OCI-LY3 (cell line): Measurements from ENCODE around the gene TFE3.
"Not testable (repeated sequence)": the region's sequence is repeated elsewhere in the genome, so short reads cannot be mapped to it uniquely, and the experiment has no call there.

Source experiments
- H2AFZ ChIP-seq: fragments of 200-600, 300-600 bp; shearing (Covaris generic); 2 replicates; pipeline ENCODE4 v1.6.0; 2014; ENCODE audit warnings: antibody characterized with exemption, low read depth, low read length
- H3K27ac ChIP-seq: fragments of 200-600, 300-600 bp; sonication (generic); 2 replicates; pipeline ENCODE4 v1.5.1; 2014; ENCODE audit warnings: mild to moderate bottlenecking, low read length, moderate library complexity, mixed read lengths
- H3K27me3 ChIP-seq: fragments of 200-600, 300-600 bp; sonication (generic); 2 replicates; pipeline ENCODE4 v1.6.1; 2014; ENCODE audit warnings: low read depth, low read length, mixed read lengths
- H3K36me3 ChIP-seq: fragments of 200-600, 300-600 bp; sonication (generic); replicated peaks from 2 replicates; pipeline ENCODE3; 2014; ENCODE audit warnings: low read depth, low read length, mixed read lengths
- H3K4me1 ChIP-seq: fragments of 300-600, 200-600 bp; sonication (generic); 2 replicates; pipeline ENCODE4 v1.6.1; 2014; ENCODE audit warnings: low read length, mixed read lengths
- H3K4me2 ChIP-seq: fragments of 200-600, 300-600 bp; sonication (generic); 2 replicates; pipeline ENCODE4 v1.6.1; 2014; ENCODE audit warnings: low read length, mixed read lengths
- H3K4me3 ChIP-seq: fragments of 300-600, 200-600 bp; sonication (generic); 2 replicates; pipeline ENCODE4 v1.5.1; 2014; ENCODE audit warnings: antibody characterized with exemption, mild to moderate bottlenecking, low read length, moderate library complexity
- H3K79me2 ChIP-seq: fragments of 300-600, 200-600 bp; shearing (Covaris generic); 2 replicates; pipeline ENCODE4 v1.6.1; 2014; ENCODE audit warnings: mild to moderate bottlenecking, low read length, mixed read lengths
- H3K9ac ChIP-seq: fragments of 300-600, 200-600 bp; shearing (Covaris generic); 2 replicates; pipeline ENCODE4 v1.6.0; 2014; ENCODE audit warnings: mild to moderate bottlenecking, low read length, moderate library complexity
- H3K9me3 ChIP-seq: fragments of 200-600, 300-600 bp; shearing (Covaris generic); 2 replicates; pipeline ENCODE4 v1.6.1; 2014; ENCODE audit warnings: low read length, mixed read lengths; ENCODE audit not compliant: insufficient read depth
- H4K20me1 ChIP-seq: fragments of 200-600, 300-600 bp; sonication (generic); 2 replicates; pipeline ENCODE4 v1.6.1; 2016; ENCODE audit warnings: low read length, mixed read lengths; ENCODE audit not compliant: insufficient read depth
- EZH2phosphoT487 ChIP-seq: fragments of 200-600 bp; shearing (Covaris generic); IDR thresholded peaks from 2 replicates; pipeline ENCODE4 v1.6.1; 2018; ENCODE audit warnings: antibody characterized with exemption, mixed run types, low read depth
- TF ChIP-seq, protein P1 (sequence below): fragments of 200-600, 300-600 bp; sonication (generic); IDR thresholded peaks from 2 replicates; pipeline ENCODE4 v1.5.1; 2014; ENCODE audit warnings: antibody characterized with exemption, low read length, low read depth

Gene TFE3

GRCh38 chrX:48989483-48989882 is 53.7 kb downstream of the TFE3 start:
- H3K36me3 ChIP-seq: peaks cover 18% of the 10 kb centered on the region

DNA sequence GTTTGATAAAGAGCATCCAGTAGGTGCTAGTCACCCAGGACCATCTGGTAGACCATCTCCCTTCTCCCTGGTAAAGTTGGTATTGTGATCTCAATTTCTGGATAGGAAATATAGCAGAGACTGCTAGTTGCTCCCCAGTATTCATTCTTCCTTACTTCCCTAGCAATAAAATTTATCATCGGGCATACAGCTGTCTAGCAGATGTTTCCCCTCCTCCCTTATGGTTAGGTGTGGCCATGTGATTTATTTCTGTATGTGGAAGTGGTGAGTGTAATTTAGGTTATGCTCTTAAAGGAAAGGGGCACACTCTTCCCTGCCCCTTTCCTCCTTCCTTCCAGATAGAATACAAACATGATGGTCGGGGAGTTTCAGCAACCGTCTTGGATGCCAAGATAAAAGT is 59.3 kb downstream of the TFE3 start:
- Histone ChIP-seq H3K79me2 (no peaks in the 10 kb centered on the region), H3K27me3 (no peaks in the 10 kb centered on the region), H3K4me2 (no peak overlapping the region), H3K4me1 (no peaks in the 10 kb centered on the region), H2AFZ (no peak overlapping the region), H3K36me3 (peaks cover 9% of the 10 kb centered on the region), H3K27ac (no peak overlapping the region), H3K9ac (no peak overlapping the region), H3K4me3 (no peak overlapping the region), H3K9me3 (no peaks in the 10 kb centered on the region), H4K20me1 (no peaks in the 10 kb centered on the region)
- TF ChIP-seq EZH2phosphoT487: no peak
- TF ChIP-seq, protein P1, sequence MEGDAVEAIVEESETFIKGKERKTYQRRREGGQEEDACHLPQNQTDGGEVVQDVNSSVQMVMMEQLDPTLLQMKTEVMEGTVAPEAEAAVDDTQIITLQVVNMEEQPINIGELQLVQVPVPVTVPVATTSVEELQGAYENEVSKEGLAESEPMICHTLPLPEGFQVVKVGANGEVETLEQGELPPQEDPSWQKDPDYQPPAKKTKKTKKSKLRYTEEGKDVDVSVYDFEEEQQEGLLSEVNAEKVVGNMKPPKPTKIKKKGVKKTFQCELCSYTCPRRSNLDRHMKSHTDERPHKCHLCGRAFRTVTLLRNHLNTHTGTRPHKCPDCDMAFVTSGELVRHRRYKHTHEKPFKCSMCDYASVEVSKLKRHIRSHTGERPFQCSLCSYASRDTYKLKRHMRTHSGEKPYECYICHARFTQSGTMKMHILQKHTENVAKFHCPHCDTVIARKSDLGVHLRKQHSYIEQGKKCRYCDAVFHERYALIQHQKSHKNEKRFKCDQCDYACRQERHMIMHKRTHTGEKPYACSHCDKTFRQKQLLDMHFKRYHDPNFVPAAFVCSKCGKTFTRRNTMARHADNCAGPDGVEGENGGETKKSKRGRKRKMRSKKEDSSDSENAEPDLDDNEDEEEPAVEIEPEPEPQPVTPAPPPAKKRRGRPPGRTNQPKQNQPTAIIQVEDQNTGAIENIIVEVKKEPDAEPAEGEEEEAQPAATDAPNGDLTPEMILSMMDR: no peak

More at GRCh38 chrX:48989483-48989882, 53.7 kb downstream of the TFE3 start:
- Histone ChIP-seq H3K4me2 (no peak overlapping the region), H3K4me1 (no peaks in the 10 kb centered on the region), H3K27me3 (no peaks in the 10 kb centered on the region), H3K79me2 (no peaks in the 10 kb centered on the region), H2AFZ (no peak overlapping the region), H4K20me1 (no peaks in the 10 kb centered on the region), H3K9me3 (no peaks in the 10 kb centered on the region), H3K27ac (no peak overlapping the region), H3K9ac (no peak overlapping the region), H3K4me3 (no peak overlapping the region)
- no peak for TF ChIP-seq EZH2phosphoT487
- TF ChIP-seq, protein P1: no peak

DNA sequence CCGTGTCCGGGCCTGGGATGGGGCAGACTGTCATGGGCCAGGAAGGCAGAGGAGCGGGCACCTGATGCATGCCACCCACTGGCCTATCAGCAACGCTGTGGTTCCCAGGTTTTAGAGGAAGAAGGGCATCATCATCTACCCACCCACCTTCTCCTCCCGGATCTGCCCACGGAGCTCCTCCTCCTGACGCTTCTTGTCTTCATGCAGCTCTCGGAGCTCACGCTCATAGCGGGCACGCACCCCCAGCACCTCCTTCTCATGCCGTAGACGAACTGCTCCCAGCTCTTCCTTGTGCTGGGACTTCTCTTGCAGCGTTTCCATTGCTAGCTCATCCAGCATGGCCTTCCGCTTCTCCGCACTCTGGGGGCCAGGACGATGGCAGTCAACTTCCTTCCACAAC is 60.1 kb downstream of the TFE3 start:
- Histone ChIP-seq H2AFZ (no peak overlapping the region), H3K4me1 (no peaks in the 10 kb centered on the region), H3K9me3 (no peaks in the 10 kb centered on the region), H3K9ac (no peak overlapping the region), H3K4me3 (no peak overlapping the region), H3K79me2 (no peaks in the 10 kb centered on the region), H3K4me2 (no peak overlapping the region), H3K27me3 (no peaks in the 10 kb centered on the region), H3K27ac (no peak overlapping the region), H4K20me1 (no peaks in the 10 kb centered on the region), H3K36me3 (peaks cover 9% of the 10 kb centered on the region)
- TF ChIP-seq EZH2phosphoT487: no peak
- TF ChIP-seq, protein P1: no peak

GRCh38 chrX:48981178-48981577 is 62.0 kb downstream of the TFE3 start:
- no peaks in the 10 kb centered on the region for H3K4me1 ChIP-seq
- H3K79me2 ChIP-seq: no peaks in the 10 kb centered on the region
- peaks cover 9% of the 10 kb centered on the region for H3K36me3 ChIP-seq
- H3K9ac ChIP-seq: no peak overlapping the region
- no peaks in the 10 kb centered on the region for H3K9me3 ChIP-seq
- no peaks in the 10 kb centered on the region for H4K20me1 ChIP-seq
- H2AFZ ChIP-seq: no peak overlapping the region
- no peak overlapping the region for H3K27ac ChIP-seq
- no peak for TF ChIP-seq EZH2phosphoT487
- TF ChIP-seq, protein P1: no peak
- H3K4me3 ChIP-seq: no peak overlapping the region
- no peaks in the 10 kb centered on the region for H3K27me3 ChIP-seq
- H3K4me2 ChIP-seq: no peak overlapping the region

- not testable (repeated sequence) for H3K9ac ChIP-seq, H4K20me1 ChIP-seq, H3K27me3 ChIP-seq, H3K4me2 ChIP-seq, H3K27ac ChIP-seq, H3K36me3 ChIP-seq, H3K79me2 ChIP-seq, H3K4me1 ChIP-seq, H3K4me3 ChIP-seq, H3K9me3 ChIP-seq, H2AFZ ChIP-seq
Observed at GRCh38 chrX:48980341-48980740, 62.8 kb downstream of the TFE3 start.
